Limb (tissue), 2 donors: ENCODE results near the gene LRRTM4.
"Not testable (repeated sequence)": the region's sequence is repeated elsewhere in the genome, so short reads cannot be mapped to it uniquely, and the experiment has no call there.

Experiments used
- DNase-seq, 2 donors: peaks; one replicate each; pipeline ENCODE4 v3.0.0-alpha.2; 2016; ENCODE audit errors: extremely low spot score in 2 of 2

LRRTM4 gene

DNA sequence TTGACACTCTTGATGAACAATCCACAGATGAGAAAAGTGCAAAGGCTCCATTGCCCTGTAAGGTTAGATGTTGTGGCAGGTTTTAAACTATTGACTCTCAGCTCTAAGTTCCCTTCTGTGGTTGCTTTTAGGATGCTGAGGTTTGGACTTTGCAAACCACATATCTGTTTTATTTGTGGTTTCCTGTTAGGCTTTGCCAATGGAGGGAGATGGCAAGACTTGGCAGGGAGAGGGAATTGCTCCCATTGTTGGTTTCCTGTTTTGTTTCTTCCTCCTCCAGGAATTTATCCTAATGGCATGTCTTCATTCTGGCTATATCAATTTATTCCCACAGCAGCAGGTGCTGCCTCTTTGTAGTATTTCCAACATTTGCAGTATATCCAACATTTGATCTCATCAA is 772.3 kb downstream of the LRRTM4 start:
- no peak for DNase-seq

DNA sequence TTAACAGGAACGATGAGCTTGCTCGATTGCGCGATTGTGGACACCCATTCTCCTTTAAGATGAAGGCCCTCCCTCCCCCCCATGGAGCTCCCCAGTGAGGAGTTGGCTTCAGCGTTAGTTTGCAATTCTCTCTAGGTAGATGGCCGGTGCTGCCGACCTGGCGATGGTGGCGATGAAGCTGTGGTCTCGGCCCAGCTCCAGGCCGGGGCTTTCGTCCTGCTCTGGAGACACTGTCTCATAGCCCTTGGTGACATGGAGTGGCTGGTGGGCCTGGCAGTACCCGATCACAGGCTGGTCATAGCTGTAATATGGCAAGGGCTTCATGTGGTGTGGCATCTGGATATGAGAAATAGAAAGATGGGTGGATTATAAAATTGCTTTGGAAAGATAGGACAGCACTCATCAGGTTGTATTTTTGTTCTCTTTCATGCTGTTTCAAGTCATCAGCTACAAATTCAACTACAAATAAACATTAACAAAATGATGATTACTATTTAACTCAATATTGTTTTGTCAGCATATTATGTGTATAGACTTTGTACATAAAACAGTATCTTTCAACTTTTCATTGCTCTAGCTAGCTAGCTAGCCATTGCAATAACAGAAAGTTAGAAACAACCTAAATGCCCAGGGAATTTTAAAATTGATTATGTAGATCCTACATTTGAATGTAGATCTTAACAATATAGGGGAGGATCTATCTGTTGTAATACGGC is 773.4 kb downstream of the LRRTM4 start:
- DNase-seq, result no peak

DNA sequence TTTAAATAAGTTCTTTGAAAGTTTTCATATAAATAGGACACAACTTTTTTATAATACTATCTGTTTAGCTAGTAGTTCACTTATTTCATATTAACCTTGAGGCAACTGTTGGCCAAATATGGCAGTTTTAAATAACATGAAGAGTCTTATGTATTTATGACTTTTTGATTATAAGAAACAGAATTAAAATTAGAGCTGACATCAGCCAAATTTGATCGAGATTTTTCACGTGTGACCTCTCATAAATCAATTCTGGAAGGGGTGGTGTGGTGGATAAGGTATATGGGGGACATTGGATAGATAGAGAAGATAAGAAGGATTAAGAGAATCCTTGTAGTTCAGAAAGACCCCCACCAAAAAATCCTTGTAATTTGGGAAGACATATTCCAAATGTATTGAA is 776.6 kb downstream of the LRRTM4 start:
- no peak for DNase-seq

GRCh38 chr2:76737607-76738006 is 784.6 kb downstream of the LRRTM4 start:
- DNase-seq, result no peak

DNA sequence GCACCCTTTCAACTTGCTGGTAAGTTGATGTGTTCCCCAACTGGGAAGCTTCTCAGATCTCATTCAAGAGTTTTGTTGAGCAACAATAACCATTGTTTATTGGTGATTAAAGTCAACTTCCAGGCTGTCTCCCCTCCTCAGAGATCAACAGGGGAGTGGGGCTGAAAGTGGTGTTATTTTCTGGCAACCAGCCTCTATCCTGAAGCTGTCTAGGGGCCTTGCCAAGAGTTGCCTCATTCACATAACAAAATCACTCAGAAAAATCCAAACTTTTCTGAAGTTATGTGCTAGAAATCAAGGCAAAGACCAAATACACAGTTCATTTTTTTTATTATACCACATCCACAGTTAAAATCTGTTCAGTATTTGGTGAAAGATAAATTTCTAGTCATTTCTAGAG is 788.4 kb downstream of the LRRTM4 start:
- DNase-seq, result no peak

DNA sequence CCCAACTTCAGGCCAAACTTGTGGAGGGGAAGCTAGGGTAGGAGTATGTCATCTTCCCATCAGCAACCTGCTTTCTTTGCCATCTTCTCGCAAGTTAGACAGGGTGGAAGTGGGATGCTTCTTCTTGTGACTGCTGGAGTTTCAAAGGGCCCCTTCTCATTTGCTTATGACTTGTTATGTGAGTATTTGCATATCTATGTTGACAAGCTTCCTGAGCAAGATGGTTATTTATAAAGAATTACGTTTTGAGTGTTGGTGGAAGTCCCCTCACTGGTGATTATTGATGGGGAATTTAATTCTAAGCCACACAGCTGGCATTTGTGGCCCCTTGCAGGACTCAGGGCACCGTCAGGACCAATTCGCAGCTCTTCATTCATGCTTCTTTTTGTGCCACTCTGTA is 791.0 kb downstream of the LRRTM4 start:
- no peak for DNase-seq

GRCh38 chr2:76730021-76730420 is 792.2 kb downstream of the LRRTM4 start:
- no peak for DNase-seq

DNA sequence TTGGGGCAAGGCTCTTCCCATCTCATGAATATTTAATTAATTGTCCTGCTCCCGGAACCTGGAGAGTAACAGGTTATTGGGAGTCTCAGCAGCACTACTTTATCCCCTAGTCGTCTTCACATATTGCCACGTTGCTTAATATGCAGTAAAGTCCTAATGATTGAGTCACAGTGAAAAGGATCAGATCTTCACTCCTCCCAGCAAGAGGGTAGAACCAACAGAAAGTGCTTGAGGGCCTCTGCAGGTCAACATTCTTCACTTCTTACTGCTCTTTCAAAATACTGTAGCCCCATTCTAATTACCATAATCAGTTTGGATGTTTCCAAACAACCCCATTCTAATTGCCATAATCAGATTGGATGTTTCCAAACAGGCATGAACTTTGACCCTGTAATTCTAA is 801.0 kb downstream of the LRRTM4 start:
- no peak for DNase-seq

DNA sequence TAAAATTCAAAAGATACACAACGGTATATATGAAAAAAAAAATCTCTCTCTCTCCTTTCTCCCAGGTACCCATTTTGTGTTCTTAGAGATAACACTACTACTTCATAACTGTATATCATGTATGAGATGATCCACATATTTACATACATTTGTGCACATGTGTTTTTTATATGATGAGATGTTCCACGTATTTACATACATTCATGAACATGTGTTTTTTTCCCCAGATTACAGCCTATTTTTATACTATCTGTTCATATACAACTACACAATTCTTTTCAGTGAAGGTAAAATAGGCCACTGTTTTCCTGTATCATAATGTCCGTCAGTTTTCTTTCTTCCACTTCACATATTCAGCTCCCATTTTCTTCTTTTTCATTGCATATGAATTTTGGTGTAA is 808.9 kb downstream of the LRRTM4 start:
- DNase-seq, result no peak

GRCh38 chr2:76711490-76711889 is 810.7 kb downstream of the LRRTM4 start:
- no peak for DNase-seq

DNA sequence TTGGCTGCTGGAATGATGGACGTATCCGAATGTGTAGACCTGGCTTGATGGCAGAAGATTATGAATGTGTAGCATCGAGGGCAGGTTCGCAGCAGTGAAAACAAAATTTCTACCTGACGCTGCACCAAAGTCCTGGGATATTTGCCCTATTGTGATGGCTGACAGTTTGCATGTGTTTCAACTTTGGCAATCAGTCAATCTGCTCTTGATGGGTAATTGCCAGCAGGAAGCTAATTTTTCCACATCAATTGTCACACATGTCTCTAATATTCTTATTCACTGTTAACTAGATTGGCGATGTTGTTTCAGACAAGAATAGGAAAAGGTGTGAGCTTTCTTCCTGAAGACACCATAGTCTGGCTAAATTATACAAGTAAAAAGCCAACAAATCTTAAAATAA is 821.3 kb downstream of the LRRTM4 start:
- no peak for DNase-seq

DNA sequence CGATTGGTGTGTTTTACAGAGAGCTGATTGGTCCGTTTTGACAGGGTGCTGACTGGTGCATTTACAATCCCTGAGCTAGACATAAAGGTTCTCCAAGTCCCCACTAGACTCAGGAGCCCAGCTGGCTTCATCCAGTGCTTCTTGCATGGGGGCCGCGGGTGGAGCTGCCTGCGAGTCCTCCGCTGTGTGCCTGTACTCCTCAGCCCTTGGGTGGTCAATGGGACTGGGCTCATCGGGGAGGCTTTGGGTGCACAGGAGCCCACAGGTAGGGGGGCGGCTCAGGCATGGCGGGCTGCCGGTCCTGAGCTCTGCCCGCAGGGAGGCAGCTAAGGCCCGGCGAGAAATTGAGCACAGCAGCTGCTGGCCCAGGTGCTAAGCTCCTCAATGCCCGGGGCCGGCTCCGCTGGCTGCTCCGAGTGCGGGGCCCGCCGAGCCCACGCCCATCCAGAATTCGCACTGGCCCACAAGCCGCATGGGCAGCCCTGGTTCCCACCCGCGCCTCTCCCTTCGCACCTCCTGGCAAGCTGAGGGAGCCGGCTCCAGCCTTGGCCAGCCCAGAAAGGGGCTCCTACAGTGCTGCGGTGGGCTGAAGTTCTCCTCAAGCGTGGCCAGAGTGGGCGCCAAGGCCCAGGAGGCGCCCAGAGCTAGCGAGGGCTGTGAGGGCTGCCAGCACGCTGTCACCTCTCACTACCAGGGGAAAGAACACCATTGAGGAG is 824.0 kb downstream of the LRRTM4 start:
- DNase-seq, result not testable (repeated sequence)
